OCI-LY7 (cell line): ENCODE results near the gene CFAP100. TPM values are rescaled to one million over a fixed set of nuclear protein-coding genes. Genes with fewer than 3 reads are reported as not detected.

Source experiments
- BruUV-seq: library from RNA; stranded (reverse); fragments of 400-500 nt; replicated peaks from 2 replicates; lab custom pipeline; 2021; lab: Mats Ljungman, UMichigan
- CTCF ChIA-PET: fragments of 300-600 bp; sonication (Branson Sonifier 250); formaldehyde crosslinking; loops from one replicate; lab custom pipeline; 2022; ENCODE audit warnings: antibody characterized with exemption; ENCODE audit not compliant: unreplicated experiment; lab: Charles Lee
- POLR2A ChIA-PET: fragments of 300-600 bp; sonication (Branson Sonifier 250); formaldehyde crosslinking; loops from one replicate; lab custom pipeline; 2022; ENCODE audit warnings: antibody characterized with exemption; lab: Charles Lee
- DNase-seq: peaks from one replicate; pipeline ENCODE4 v3.0.0-alpha.2; 2015; ENCODE audit warnings: low spot score
- H2AFZ ChIP-seq: fragments of 200-600 bp; sonication (generic), shearing (Covaris generic); 2 replicates; pipeline ENCODE4 v1.6.1; 2014; ENCODE audit warnings: mild to moderate bottlenecking, antibody characterized with exemption, low read length, moderate library complexity
- H3K27ac ChIP-seq: fragments of 200-600 bp; sonication (generic); 2 replicates; pipeline ENCODE4 v1.5.1; 2014; ENCODE audit warnings: mixed run types, low read depth, mild to moderate bottlenecking, moderate library complexity, low read length, inconsistent platforms; ENCODE audit not compliant: poor library complexity, severe bottlenecking
- H3K36me3 ChIP-seq: fragments of 200-600 bp; sonication (generic); 2 replicates; pipeline ENCODE4 v1.6.1; 2014; ENCODE audit warnings: mild to moderate bottlenecking, antibody characterized with exemption, low read length, moderate library complexity, mixed read lengths; ENCODE audit not compliant: insufficient read depth
- H3K4me1 ChIP-seq: fragments of 200-600 bp; sonication (generic); 2 replicates; pipeline ENCODE4 v1.5.1; 2014; ENCODE audit warnings: mild to moderate bottlenecking, low read length; ENCODE audit not compliant: insufficient read depth, poor library complexity, severe bottlenecking
- H3K4me2 ChIP-seq: fragments of 200-600 bp; sonication (generic); 2 replicates; pipeline ENCODE4 v1.6.1; 2014; ENCODE audit warnings: mild to moderate bottlenecking, low read length
- H3K4me3 ChIP-seq: fragments of 200-600 bp; sonication (generic); 2 replicates; pipeline ENCODE4 v1.5.1; 2014; ENCODE audit warnings: mild to moderate bottlenecking, low read depth, low read length; ENCODE audit not compliant: poor library complexity, severe bottlenecking
- H3K79me2 ChIP-seq: fragments of 200-600 bp; sonication (generic); 2 replicates; pipeline ENCODE4 v1.6.1; 2016; ENCODE audit warnings: low read depth, mild to moderate bottlenecking, low read length, moderate library complexity, mixed read lengths; ENCODE audit not compliant: insufficient read depth
- H3K9me2 ChIP-seq: fragments of 200-600 bp; sonication (generic); 2 replicates; pipeline ENCODE4 v1.6.1; 2016; ENCODE audit warnings: mild to moderate bottlenecking, low read length, mixed read lengths; ENCODE audit not compliant: insufficient read depth
- H3K9me3 ChIP-seq: fragments of 200-600 bp; sonication (generic); 2 replicates; pipeline ENCODE4 v1.6.1; 2014; ENCODE audit warnings: mild to moderate bottlenecking, mixed run types, low read length, mixed read lengths
- H4K20me1 ChIP-seq: fragments of 200-600 bp; sonication (generic); 2 replicates; pipeline ENCODE4 v1.6.1; 2014; ENCODE audit warnings: mild to moderate bottlenecking, antibody characterized with exemption, low read length, moderate library complexity, mixed read lengths; ENCODE audit not compliant: insufficient read depth
- EZH2phosphoT487 ChIP-seq: fragments of 200-600 bp; sonication (generic); IDR thresholded peaks from 2 replicates; pipeline ENCODE4 v1.6.1; 2018; ENCODE audit warnings: low read depth, borderline replicate concordance, mild to moderate bottlenecking, mixed run types, antibody characterized with exemption, low read length, moderate library complexity, mixed read lengths
- intact Hi-C: fragments of 100-400 bp; cut with micrococcal nuclease; formaldehyde crosslinking; loops from one replicate; pipeline ENCODE4 v1.10.0; 2022; ENCODE audit not compliant: unreplicated experiment
- total RNA-seq, 2 experiments: library from RNA; depleted of rRNA in 1 of 2; stranded (reverse); fragments of >200 nt in 1 of 2; shearing (Covaris generic) in 1 of 2; gene quantifications; 2 replicates each; pipeline ENCODE4 v1.2.3, GENCODE V29; 2014 to 2022
- TF ChIP-seq, protein P1 (sequence below): fragments of 200-600 bp; sonication (generic); conservative IDR thresholded peaks from 2 replicates; pipeline ENCODE4 v1.5.1; 2014; ENCODE audit warnings: mild to moderate bottlenecking, antibody characterized with exemption, low read length, moderate library complexity, mixed read lengths

Gene CFAP100
- total RNA-seq, 2 experiments from 2014 or later, result not detected

DNA sequence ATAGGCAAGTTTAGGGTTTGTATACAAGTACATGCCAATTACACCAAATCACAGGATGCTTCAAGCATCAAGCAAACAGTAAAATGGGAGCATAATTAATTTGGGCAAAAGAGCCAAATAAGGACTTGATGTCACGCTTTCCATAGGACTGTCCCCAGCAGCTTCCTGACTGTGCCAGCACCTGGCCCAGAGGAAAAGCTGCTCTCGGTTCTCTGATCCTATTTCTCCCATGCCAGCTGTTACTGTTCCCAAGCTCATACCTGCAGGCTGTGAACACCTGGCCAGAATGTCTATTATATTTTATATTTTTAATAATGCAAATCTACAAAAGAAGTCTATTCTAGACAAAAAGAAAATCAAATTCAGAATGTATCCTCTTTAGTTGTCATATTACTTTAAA is 68.8 kb downstream of the CFAP100 start:
- DNase-seq, result no peak
- Histone ChIP-seq H3K36me3 (peaks cover 96% of the 10 kb centered on the region), H3K9me2 (no peaks in the 10 kb centered on the region), H3K9me3 (no peaks in the 10 kb centered on the region), H2AFZ (no peak overlapping the region), H3K4me3 (no peak overlapping the region), H3K79me2 (no peaks in the 10 kb centered on the region), H3K4me2 (no peak overlapping the region), H3K4me1 (no peaks in the 10 kb centered on the region), H4K20me1 (no peaks in the 10 kb centered on the region), H3K27ac (no peak overlapping the region)
- intact Hi-C loops, result no loop called here
- TF ChIP-seq, protein P1, sequence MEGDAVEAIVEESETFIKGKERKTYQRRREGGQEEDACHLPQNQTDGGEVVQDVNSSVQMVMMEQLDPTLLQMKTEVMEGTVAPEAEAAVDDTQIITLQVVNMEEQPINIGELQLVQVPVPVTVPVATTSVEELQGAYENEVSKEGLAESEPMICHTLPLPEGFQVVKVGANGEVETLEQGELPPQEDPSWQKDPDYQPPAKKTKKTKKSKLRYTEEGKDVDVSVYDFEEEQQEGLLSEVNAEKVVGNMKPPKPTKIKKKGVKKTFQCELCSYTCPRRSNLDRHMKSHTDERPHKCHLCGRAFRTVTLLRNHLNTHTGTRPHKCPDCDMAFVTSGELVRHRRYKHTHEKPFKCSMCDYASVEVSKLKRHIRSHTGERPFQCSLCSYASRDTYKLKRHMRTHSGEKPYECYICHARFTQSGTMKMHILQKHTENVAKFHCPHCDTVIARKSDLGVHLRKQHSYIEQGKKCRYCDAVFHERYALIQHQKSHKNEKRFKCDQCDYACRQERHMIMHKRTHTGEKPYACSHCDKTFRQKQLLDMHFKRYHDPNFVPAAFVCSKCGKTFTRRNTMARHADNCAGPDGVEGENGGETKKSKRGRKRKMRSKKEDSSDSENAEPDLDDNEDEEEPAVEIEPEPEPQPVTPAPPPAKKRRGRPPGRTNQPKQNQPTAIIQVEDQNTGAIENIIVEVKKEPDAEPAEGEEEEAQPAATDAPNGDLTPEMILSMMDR, result no peak
- no peak for TF ChIP-seq EZH2phosphoT487
- ChIA-PET CTCF (no interaction called here), POLR2A (interaction anchor here (0.6 kb wide), 1 partner anchor 293 kb away, joined by 4 read pairs; no protein-coding TSS in a partner anchor)
- BruUV-seq, result no TSS peak

DNA sequence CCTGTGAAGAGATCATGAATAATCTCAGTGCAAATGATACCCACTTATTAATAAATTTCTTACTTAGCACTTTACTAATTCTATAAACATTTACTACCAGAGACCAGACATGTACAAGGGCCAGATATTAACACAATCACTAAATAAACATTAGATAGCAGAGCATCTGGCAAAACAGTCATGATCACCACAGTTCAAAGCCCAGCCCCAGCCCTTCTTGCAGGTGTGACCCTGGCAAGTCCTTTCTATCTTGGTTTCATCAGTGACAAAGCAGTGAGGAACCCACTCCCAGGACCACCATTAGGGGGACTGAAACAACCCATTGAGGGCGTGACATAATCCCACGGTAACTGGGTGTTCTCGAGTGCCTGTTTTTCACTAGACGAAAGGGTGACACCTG is 69.4 kb downstream of the CFAP100 start:
- intact Hi-C loops, result no loop called here
- H3K4me3 ChIP-seq, result no peak overlapping the region
- no peaks in the 10 kb centered on the region for H3K79me2 ChIP-seq
- H3K36me3 ChIP-seq, result peaks cover 96% of the 10 kb centered on the region
- no peak for DNase-seq
- no TSS peak for BruUV-seq
- POLR2A ChIA-PET, result interaction anchor here (0.6 kb wide), 1 partner anchor 294 kb away, joined by 4 read pairs; no protein-coding TSS in a partner anchor
- CTCF ChIA-PET, result no interaction called here
- no peaks in the 10 kb centered on the region for H3K9me3 ChIP-seq
- H3K4me1 ChIP-seq, result no peaks in the 10 kb centered on the region
- no peak overlapping the region for H3K4me2 ChIP-seq
- no peaks in the 10 kb centered on the region for H4K20me1 ChIP-seq
- H3K27ac ChIP-seq, result no peak overlapping the region
- H2AFZ ChIP-seq, result no peak overlapping the region
- no peaks in the 10 kb centered on the region for H3K9me2 ChIP-seq
- no peak for TF ChIP-seq EZH2phosphoT487
- TF ChIP-seq, protein P1, result no peak

DNA sequence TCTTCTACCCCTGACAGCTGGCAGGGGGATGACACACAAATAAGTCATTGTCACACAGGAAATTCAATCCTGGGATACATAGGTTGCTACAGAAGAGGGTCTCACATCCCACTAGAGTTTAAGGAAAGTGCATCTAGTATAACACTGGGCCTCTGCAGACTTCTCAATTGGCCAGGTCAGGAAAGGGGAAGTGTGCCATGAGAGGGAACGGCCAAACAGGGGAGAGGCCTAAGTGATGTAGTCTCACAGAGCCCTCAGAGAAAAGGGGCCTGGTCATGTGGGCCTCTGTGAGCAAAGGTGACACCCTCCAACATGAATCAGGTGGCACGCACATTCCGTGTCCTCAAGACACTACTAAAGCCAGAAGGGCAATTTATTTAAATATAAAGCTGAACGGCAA is 69.8 kb downstream of the CFAP100 start:
- H3K4me2 ChIP-seq, result no peak overlapping the region
- CTCF ChIA-PET, result no interaction called here
- BruUV-seq, result no TSS peak
- no peak overlapping the region for H3K27ac ChIP-seq
- no peaks in the 10 kb centered on the region for H3K9me3 ChIP-seq
- no peaks in the 10 kb centered on the region for H3K4me1 ChIP-seq
- H2AFZ ChIP-seq, result no peak overlapping the region
- DNase-seq, result no peak
- no peak overlapping the region for H3K4me3 ChIP-seq
- intact Hi-C loops, result no loop called here
- no peaks in the 10 kb centered on the region for H3K79me2 ChIP-seq
- peaks cover 96% of the 10 kb centered on the region for H3K36me3 ChIP-seq
- no peaks in the 10 kb centered on the region for H4K20me1 ChIP-seq
- H3K9me2 ChIP-seq, result no peaks in the 10 kb centered on the region
- TF ChIP-seq, protein P1, result no peak
- no peak for TF ChIP-seq EZH2phosphoT487
- POLR2A ChIA-PET, result no interaction called here
